Left colon (tissue), 2 donors: ENCODE results near the gene CBFA2T2. TPM values are rescaled to one million over a fixed set of nuclear protein-coding genes. Genes with fewer than 3 reads are reported as not detected.
"Not testable (repeated sequence)": the region's sequence is repeated elsewhere in the genome, so short reads cannot be mapped to it uniquely, and the experiment has no call there.

Experiments
- ATAC-seq: fragments of 200-7000 bp; cut with Tn5 transposase; one replicate; pipeline ENCODE4 v1.9.1; 2020; ENCODE audit warnings: mild to moderate bottlenecking, moderate library complexity
- DNase-seq, 2 donors: peaks; one replicate each; pipeline ENCODE4 v3.0.0-alpha.2; 2020
- intact Hi-C, 2 donors: fragments of 100-400 bp; cut with DNase I in 1 of 2; cut with micrococcal nuclease in 1 of 2; formaldehyde crosslinking; loops; one replicate each; pipeline versions ENCODE4 v1.11.2 to v1.14.0; 2022; cut with DNase I, micrococcal nuclease
- total RNA-seq, 2 donors: library from RNA; stranded (reverse); fragmentation: NEBNext Ultra II Directional; extraction: Animal tissue kit (Norgen Biotek cat#: 25700); gene quantifications; one replicate each; pipeline ENCODE4 v1.2.1, GENCODE V29; 2021
- donor health status: DM: no; HTN: no; CAD: no.
- donor health status: DM: yes; HTN: yes; CAD: no.

Gene CBFA2T2
- total RNA-seq, 2 donors from 2014 or later: 26.9 to 27.3 TPM

DNA sequence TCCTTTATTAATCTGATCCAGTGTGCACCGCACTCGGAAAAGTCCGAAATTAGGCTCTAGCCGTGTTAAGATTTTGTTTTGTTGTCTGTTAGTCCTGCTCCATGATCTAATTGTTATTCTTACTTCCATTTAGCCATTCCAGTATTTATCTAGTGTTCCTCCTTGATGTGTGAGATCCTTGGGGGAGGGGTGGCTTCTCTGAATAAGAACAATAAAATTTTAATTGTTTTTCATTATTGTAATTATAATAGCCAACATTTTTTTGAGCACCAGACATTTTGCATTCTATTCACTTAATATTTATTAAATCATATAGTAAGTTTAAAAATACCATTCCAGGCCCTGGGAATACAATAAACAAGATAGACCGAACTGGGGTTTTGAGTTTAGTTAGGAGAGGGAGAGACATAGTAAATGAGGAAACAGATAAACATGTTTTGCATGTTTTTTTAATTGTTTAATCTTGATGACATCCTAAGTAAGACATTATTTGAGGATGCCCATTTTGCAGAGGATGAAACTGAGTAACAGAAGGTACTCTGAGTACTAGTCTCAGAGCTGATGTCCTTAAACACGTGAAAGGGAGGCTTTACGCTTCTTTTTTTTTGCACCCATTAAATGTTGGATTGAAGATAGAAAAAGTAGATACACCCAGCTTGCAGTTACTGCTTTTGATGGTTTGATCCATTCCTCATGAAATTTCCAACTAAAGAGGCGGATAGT lies 1.2 kb downstream of the CBFA2T2 start:
- DNase-seq (no peak), ATAC-seq (no peak)
- intact Hi-C loops: no loop called here

DNA sequence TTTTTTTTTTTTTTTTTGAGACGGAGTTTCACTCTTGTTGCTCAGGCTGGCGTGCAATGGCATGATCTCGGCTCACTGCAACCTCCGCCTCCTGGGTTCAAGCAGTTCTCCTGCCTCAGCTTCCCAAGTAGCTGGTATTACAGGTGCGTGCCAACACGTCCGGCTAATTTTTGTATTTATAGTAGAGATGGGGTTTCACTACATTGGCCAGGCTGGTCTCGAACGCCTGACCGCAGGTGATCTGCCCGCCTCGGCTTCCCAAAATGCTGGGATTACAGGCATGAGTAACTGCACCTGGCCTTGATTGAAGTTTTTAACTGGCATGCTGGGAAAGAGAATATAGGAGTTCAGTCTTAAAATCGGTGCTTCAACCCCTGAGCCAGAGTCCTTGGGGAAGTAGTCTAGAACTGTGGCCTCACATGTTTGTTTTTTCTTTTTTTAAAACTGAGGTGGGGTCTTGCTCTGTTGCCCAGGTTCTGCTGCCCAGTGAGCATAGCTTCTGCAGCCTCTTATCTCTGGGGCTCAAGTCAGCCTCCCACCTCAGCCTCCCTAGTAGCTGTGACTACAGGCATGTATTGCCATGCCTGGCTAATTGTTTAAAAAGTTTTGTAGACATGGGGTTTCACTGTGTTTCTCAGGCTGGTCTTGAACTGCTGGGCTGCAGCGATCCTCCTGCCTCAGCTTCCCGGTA lies 3.3 kb downstream of the CBFA2T2 start:
- ATAC-seq (no peak), DNase-seq (no peak)
- intact Hi-C loops: no loop called here

DNA sequence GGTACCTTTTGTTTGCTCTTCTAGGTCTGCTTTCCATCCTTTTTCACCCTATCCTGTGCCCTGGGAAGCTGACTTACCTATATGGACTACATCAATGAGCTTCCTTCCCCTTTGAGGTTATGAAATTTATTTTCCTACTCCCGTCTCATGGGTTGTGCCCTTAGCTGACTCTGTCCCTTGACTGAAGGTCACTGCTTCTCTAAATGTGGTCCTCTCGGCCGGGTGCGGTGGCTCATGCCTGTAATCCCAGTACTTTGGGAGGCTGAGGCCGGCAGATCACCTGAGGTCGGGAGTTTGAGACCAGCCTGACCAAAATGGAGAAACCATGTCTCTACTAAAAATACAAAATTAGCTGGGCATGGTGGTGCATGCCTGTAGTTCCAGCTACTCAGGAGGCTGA lies 6.9 kb downstream of the CBFA2T2 start:
- ATAC-seq, intact Hi-C loops, DNase-seq: not testable (repeated sequence)

DNA sequence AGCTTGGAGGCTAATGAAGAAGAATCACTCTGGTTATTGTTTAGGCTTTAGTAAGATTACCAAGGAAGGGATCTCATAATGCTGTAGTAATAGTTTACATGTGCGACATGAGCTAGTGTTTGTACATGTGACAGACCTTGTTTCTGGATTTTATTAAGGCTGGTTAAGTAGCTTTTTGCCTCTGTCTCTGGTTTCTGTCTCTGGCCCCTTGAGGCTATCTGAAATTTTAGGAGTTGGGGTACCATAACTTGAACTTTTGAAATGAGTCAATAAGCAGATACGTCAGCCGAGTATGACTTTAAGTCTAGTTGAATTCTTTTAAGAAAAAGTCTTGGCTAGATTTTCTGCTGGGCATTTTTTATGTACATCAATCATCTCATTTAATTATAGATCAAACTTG lies 9.5 kb downstream of the CBFA2T2 start:
- no peak for ATAC-seq

DNA sequence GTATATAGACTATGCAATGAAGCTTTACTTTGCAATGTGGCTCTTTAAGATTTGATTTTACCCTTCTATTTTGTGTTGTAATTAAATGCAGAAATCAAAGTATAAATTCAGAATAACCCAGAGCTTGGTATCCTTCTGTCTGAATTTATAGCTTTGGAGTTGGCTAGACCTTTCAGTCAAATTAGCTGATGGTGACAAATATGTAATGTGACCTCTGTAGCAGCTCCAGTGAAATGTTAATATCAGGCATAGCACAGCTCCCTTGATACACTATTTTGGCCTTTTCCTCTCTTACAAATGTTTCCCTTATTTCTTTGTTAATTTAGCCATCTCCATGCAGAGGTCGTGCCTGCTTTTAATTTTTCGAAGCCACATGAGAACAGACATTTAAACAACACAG lies 11.1 kb downstream of the CBFA2T2 start:
- intact Hi-C loops: no loop called here
- ATAC-seq (no peak), DNase-seq (no peak)

More for the DNA sequence above, 9.5 kb downstream of the CBFA2T2 start:
- DNase-seq: no peak
- intact Hi-C loops: no loop called here

DNA sequence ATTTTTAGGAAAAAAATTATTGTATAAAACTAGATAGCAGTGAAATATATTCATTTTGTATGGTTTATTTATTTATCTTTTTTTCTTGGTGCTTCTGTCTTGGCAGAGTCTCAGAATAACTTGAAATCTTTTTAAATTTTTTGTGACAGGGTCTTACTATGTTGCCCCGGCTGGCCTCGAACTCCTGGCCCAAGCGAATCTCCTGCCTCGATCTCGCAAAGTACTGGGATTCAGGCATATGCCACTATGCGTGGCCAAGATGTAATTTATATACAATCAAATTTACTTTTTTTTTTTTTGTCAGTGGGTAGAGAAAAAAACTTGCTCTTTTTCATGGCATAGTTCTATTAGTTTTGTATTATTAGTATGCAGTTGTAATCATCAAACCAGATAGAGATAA lies 13.7 kb downstream of the CBFA2T2 start:
- no peak for ATAC-seq
- intact Hi-C loops: no loop called here
- no peak for DNase-seq

DNA sequence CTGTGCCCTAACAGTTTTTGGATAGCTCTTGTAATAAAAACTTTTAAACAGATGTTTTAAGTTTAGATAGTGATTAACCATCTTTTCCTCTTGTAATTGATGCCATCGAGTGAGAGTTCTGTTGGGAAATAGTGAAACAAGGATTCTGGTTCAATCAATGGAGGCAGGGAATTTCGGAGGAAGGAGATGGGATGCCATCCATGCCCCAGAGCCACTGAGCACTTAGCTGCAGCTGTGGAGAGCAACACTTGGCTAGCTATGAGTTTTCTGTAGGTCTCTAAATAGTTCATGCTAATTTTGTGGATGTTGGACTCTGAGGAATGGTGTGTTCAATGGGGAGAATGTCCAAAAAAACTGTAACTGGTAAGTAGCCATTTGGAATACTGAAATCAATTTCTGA lies 16.7 kb downstream of the CBFA2T2 start:
- intact Hi-C loops: no loop called here
- no peak for DNase-seq
- ATAC-seq: no peak

DNA sequence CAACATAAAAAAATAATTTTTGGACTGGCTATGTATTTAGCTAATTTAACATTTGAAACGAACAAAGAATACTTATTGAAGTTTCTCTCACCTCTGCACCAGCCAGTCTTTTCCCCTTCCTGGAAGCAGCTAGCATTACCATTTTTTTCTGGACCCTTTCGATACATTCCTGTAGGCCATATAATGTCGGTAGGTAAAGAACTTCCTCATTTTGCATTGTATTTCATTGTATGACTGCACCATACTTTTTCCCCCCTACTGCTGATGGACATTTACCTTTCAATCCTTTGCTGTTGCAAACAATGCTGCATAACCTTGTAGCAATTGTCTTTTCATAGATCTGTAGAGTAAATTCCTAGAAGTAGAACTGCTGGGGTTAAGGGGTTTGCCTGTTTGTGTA lies 17.6 kb downstream of the CBFA2T2 start:
- intact Hi-C loops: no loop called here
- ATAC-seq (peak; percentile 44), DNase-seq (no peak)

DNA sequence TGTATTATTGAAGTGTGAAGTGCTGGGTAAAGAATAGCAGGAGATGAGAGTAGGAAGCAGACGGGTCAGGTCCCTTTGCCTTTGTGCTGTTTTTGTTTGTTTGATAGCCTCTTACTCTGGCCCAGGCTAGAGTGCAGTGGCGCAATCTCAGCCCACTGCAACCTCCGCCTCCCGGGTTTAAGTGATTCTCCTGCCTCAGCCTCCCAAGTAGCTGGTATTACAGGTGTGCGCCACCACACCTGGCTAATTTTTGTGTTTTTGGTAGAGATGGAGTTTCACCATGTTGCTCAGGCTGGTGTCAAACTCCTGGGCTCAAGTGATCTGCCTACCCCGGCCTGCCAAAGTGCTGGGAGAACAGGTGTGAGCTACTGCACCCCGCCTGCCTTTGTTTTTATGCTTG lies 18.1 kb downstream of the CBFA2T2 start:
- DNase-seq, ATAC-seq, intact Hi-C loops: not testable (repeated sequence)

DNA sequence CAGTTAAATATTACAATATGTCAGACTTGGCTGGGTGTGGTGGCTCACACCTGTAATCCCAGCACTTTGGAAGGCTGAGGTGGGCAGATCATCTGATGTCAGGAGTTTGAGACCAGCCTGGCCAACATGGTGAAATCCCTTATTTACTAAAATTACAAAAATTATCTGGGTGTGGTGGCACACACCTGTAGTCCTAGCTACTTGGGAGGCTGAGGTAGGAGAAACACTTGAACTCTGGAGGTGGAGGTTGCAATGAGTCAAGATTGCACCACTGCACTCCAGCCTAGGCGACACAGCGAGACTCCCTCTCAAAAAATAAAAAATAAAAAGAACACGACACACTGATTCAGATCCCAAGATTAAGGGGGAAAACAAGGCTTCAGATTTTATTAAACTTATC lies 19.2 kb downstream of the CBFA2T2 start:
- DNase-seq, intact Hi-C loops, ATAC-seq: not testable (repeated sequence)

DNA sequence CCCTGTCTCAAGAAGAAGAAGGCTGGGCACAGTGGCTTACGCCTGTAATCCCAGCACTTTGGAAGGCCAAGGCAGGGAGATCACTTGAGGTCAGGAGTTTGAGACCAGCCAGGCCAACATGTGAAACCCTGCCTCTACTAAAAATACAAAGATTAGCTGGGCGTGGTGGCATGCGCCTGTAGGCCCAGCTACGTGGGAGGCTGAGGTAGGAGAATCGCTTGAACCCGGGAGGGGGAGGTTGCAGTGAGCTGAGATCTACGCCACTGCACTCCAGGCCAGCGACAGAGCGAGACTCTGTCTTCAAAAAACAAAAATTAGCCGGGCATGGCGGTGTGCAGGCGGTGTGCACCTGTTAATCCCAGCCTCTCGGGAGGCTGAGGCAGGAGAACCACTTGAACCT lies 22.0 kb downstream of the CBFA2T2 start:
- ATAC-seq, DNase-seq, intact Hi-C loops: not testable (repeated sequence)

DNA sequence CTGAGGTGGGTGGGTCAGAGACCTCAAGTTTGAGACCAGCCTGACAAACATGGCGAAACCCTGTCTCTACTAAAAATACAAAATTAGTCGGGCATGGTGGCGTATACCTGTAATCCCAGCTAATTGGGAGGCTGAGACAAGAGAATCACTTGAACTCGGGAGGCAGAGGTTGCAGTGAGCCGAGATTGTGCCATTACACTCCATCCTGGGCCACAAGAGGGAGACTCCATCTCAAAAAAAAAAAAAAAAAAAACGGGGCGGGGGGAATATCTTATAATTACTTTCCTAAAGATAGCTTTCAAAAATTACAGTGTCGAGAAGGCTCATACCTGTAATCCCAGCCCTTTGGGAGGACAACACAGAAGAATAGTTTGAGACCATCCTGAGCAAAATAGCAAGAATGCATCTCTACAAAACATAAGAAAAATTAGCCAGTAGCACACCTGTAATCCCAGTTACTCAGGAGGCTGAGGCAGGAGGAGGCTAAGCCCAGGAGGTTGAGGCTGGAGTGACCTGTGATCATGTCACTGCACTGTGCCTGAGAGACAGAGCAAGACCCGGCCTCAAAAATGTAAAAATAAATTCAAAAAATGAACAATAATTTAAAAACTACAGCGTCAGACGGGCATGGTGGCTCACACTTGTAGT lies 25.8 kb downstream of the CBFA2T2 start:
- ATAC-seq (no peak), DNase-seq (no peak)
- intact Hi-C loops: no loop called here

DNA sequence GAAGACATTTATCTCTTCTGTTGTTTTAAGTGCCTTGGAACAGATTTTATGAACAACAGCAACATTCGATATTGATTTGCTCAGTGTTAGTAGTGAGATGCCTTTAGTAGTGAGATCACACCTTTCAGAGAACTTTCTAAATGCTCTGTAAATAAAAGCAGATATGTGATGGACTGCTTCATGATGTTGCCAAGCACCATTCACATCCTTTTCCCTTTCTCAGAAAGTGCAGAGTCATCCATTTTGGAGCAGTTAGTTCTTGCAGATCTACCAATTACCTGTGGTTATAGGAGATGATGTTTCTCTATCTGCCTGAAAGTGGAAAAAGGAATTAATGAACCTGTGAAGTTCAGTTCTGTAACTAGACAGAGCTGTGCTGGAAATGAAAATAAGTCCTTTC lies 27.0 kb downstream of the CBFA2T2 start:
- DNase-seq: no peak
- intact Hi-C loops: no loop called here
- no peak for ATAC-seq

DNA sequence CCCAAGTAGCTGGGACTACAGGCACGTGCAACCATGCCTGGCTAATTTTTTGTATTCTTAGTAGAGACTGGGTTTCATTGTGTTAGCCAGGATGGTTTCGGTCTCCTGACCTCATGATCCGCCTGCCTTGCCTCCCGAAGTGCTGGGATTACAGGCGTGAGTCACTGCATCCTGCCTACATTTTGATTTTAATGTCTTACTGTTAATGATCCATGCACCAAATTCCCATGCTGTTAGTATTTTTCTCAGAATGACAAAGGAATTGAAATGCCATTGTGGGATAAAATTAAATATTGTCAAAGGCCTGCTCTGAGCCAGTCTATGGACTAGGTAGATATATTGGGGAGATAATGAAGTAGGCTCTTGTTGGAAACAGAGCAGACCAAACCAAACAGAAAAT lies 28.2 kb downstream of the CBFA2T2 start:
- intact Hi-C loops: no loop called here
- ATAC-seq (no peak), DNase-seq (no peak)

DNA sequence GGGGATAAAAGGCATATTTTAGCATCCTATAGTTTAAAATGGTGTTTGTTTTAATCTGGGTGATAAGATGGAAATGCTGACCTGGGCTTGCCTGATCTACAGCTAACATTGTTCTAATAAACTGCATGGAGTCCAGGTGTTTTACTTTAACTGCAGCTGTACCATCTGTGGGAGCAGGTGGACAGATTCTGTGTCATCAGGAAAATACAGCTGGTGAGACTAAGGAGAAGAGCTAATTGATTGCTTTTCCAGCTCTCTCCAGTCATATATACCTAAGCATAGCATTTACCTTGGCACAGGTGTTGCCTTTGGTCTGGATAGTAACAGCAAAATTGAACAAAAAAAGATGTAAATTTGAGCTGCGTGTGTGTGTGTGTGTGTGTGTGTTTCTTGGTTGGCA lies 31.6 kb downstream of the CBFA2T2 start:
- peak; percentile 63 for ATAC-seq
- intact Hi-C loops: no loop called here
- no peak for DNase-seq

DNA sequence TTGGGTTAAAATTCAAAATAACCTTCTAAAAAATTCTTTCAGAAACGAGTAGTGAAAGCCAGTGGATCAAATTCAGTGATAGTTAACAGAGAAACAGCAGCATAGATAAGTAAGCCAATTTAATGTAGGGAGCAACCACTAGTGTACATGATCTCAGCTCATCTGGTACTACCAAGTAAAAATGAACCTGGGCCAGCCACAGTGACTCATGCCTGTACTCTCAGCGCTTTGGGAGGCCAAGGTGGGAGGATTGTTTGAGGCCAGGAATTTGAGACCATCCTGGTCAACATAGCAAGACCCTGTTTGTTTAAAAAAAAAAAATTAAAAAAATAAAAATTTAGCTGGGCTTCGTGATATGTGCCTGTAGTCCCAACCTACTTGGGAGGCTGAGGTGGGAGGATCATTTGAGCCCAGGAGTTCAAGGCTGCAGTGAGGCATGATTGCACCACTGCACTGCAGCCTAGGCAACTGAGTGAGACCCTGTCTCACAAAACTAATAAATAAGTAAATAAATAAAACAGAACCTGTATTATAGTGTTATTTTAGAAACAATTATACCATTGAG lies 32.4 kb downstream of the CBFA2T2 start:
- no peak for ATAC-seq
- intact Hi-C loops: no loop called here
- DNase-seq: no peak

DNA sequence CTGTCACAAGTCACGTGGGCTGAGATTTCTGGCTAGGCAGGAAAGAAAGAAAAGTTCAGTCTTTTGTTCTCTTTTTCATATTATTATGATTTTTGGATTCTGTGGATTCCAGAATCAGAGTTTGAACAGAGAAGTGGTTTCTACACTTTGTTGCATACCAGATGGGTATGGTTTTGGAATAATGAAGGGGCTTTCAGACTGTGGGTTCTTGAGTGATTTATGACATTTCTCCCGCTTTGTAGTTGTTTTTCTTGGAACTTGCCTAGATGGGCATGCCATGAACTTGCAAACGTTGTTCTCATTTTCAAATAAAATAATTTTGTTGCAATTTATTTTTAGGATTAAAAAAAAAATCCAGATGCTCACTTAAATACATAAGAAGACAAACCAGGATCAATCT lies 34.4 kb downstream of the CBFA2T2 start:
- DNase-seq (no peak), ATAC-seq (no peak)
- intact Hi-C loops: no loop called here

DNA sequence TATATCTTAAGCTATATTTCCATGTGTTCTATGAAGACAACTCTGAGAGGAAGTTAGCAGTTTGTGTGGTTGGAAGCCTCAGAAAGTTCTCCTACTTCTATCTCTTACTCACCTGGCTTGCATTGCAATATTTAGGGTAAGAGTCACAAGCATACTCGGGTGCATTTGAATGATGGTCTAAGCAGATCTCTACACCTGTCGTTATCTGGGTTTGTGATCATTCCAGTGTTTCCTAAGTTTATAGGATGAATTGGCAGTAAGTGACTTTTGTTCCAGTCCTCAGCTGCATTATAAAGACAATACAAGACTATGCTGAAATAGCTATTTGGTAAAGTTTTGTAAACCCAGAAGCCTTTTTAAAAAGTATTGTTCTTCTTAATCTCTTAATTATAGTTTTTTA lies 36.9 kb downstream of the CBFA2T2 start:
- DNase-seq (no peak), ATAC-seq (peak; percentile 57)
- intact Hi-C loops: no loop called here

DNA sequence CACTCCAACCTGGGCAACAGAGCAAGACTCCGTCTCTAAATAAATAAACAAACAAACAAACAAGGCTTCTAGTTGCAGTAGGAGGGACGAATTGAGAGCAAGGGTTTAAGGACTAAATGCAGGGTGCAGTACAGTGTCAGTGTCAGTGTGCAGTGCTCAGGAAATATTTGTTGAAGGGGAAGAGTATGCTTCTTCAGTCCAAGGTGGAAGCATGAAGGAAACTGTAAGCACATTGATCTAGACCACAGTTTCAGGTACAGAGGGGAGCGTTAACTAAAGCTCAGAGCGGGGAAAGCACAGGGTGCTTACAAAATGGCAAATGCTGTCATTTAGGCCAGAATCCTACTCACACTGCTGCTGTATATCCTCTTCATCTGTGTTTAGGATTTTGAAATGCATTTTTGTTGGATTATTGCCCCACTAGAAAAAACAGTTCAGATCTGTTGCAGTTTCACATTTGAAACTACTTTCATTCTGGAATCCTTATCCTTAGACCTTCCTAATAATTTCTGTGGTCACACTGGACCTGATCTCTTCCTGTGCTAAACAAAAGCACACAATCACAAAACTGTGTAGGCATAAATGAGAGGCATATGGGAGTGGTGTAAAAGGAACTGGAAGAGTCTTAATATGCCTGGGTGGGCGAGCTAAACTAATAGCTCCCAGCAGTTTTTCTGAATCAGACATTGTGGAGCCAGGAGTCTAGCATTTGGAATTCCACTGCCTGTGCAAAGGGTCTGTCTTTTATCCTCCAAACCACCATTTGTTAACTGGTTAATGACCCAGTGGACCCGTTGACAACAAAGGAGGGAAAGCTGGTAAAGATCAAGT lies 41.4 kb downstream of the CBFA2T2 start:
- no peak for DNase-seq
- ATAC-seq: no peak

More for the DNA sequence above, 41.4 kb downstream of the CBFA2T2 start:
- intact Hi-C loops: no loop called here
